ENCODE results near the gene CFTR.

The CFTR gene

DNA sequence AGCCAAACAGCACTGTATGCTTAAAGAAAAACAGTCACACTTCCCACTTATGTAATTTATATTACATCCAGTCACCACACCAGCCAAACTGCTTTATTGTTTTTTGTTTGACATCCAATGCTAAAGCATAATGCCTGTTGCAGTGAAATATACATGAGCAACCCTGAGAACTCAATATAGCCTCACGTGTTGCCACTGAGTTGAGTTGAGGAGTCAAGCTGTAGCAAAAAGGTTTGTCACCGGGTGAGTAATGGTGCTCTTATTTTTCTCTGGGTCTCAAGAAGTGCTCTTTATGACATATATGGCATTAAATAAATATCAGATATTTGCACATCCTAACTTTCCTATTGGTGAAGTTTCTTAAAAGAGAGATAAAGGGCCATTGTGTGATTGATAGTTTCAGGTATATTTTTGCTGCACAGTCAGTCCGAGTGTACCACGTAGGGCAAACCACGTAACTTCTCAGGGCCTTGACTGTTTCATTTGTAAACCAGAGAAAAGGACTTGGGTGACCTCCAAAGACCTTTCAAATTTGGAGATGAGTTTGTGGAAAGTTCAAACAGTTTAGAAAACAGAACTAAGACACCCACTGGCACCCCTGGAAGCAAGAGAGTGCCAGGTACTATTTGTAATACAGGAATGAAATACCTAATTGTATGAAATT is 168.5 kb downstream of the CFTR start:
- DNase-seq (ENCODE audit: low read depth, low spot score) = no peak

DNA sequence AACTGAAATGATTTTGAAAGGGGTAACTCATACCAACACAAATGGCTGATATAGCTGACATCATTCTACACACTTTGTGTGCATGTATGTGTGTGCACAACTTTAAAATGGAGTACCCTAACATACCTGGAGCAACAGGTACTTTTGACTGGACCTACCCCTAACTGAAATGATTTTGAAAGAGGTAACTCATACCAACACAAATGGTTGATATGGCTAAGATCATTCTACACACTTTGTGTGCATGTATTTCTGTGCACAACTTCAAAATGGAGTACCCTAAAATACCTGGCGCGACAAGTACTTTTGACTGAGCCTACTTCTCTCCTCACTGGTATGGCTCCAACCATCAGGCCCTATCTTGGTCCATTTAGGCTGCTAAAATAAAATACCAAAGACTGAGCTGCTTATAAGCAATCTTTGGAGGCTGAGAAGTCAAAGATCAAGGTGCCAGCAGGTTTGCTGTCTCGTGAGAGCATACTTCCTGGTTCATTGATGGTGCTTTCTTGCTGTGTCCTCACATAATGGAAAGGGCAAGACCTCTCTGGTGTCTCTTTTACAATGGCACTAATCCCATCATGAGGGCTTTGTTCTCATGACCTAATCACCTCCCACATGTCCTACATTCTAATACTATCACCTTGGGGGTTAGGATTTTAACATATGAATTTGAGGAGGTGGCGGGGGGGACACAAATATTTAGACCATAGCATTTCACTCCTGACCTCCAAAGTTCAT is 173.3 kb downstream of the CFTR start:
- DNase-seq (ENCODE audit: low read depth, low spot score) = no peak

DNA sequence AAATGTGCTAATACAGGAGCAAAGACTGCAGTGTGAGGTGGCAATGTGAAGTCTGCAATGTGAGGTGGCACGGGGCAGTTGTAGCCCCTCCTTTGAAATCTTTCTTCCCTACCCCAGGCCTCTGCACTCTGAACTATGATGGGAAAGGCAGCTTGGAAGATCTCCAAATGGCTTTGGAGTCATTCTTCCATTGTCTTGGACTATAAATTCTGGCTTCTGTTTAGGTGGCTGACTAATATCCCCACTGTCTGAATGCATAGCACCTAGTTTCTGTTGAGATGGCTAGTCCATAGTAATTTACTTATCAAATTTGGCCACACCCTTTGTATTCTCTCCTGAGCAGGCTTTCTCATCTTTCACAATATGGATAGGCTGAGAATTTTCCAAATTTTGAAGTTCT is 175.0 kb downstream of the CFTR start:
- DNase-seq (ENCODE audit: low read depth, low spot score) = no peak

DNA sequence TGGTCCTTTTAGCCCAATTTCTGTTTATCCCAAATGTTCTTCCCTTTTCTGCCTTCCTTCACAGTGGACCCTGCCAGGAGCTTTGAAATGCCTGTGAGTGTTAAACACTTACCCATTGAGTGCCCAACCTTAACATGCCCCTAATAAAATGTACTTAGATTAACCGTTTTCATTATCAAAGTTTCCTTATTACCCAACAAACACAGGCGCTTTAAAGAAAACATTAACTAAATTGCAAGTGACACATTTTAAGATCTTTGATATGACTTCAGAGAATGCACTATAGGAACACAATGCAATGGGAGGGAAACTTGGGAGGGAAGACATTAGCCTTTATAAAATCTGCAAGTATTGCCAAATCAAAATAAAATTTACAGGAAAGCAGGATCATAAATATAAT is 177.0 kb downstream of the CFTR start:
- no peak for DNase-seq (ENCODE audit: low read depth, low spot score)

DNA sequence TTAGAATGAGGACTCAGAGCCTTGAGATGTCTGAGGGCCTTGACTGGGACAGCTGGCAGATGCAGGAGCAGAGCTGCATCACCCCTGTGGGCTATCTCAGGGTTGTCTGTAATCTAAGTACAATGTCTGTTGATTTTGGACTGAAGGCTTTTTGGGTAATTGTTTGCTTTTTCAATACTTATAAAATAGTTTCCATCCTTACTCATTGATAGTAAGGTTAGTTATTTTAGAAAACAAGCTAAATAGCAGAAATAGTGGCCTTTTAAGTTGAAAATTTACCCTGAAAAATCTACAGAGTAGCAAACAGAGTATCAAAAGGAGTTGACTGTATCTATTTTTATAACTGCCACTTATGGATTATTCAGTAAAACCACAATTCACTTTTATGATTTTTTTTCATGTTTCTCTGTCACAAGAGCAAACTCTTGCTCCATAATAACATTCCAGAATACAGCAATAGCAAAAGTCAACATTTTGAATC is 179.7 kb downstream of the CFTR start:
- peak; percentile 8 for DNase-seq (ENCODE audit: low read depth, low spot score)

- no peak for DNase-seq (ENCODE audit: low read depth, low spot score)
Measured at GRCh38 chr7:117661328-117661727, 181.5 kb downstream of the CFTR start.

DNA sequence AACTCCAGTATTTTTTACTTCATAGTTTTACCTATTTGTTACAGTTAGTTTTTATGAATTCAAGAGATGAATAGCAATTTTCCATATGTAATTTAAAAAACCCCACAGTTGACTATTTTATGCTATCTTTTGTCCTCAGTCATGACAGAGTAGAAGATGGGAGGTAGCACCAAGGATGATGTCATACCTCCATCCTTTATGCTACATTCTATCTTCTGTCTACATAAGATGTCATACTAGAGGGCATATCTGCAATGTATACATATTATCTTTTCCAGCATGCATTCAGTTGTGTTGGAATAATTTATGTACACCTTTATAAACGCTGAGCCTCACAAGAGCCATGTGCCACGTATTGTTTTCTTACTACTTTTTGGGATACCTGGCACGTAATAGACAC is 184.2 kb downstream of the CFTR start:
- DNase-seq (ENCODE audit: low read depth, low spot score) = no peak

GRCh38 chr7:117665368-117665767 is 185.5 kb downstream of the CFTR start:
- no peak for DNase-seq (ENCODE audit: low read depth, low spot score)

DNA sequence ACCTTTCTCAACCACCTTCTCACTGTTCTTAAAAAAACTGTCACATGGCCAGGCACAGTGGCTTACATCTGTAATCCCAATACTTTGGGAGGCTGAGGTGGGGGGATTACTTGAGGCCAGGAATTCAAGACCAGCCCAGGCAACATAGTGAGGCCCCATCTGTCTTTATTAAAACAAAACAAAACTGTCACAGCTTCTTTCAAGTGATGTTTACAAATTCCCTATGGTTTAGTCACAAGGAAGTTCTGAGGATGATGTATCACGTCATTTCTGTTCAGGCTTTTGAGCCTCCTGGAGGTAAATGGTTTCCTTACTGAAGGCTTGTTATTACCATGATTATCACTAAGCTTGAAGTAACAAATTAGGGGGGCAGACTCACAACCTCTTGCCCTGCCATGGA is 186.2 kb downstream of the CFTR start:
- no peak for DNase-seq (ENCODE audit: low read depth, low spot score)

GRCh38 chr7:117666689-117667088 is 186.9 kb downstream of the CFTR start:
- DNase-seq (ENCODE audit: low read depth, low spot score) = no peak

- DNase-seq (ENCODE audit: low read depth, low spot score) = no peak
Measured at GRCh38 chr7:117667456-117667855, 187.6 kb downstream of the CFTR start.

DNA sequence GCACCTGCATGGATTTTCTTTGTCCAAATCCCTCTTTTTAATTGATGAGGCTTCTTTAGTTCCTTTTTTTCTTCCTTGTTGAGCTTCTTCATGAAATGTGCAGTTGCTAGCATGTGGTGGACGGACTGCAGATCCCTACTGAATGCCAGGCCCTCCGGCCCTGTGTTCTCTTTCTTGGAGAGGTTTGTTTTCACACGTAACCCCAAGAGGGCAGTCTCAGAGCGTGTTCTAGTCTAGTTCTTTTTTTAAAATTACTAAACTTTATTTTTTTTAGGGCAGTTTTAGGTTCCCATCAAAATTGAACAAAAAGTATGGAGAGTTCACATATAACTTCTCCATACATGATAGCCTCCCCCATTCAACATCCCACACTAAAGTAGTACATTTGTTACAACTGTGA is 190.0 kb downstream of the CFTR start:
- DNase-seq (ENCODE audit: low read depth, low spot score) = no peak

DNA sequence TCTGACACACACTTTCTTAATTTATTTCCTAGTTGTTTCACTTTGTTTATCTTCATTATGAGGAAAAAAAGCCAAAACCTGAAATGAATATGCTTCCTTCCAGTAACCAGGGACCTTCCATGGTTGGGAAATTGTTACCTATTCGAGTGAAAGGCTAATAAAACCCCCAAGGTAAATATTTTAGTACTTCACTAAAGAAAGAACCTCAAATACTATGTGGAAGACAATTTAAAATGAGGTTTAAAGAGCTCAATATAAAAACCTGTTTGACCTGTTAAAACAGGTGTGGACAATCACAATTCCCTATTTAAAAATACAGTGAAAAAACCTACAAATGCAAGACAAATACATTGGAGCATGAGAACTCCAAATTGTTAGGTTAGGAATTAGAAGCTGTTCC is 192.6 kb downstream of the CFTR start:
- DNase-seq (ENCODE audit: low read depth, low spot score) = no peak

DNA sequence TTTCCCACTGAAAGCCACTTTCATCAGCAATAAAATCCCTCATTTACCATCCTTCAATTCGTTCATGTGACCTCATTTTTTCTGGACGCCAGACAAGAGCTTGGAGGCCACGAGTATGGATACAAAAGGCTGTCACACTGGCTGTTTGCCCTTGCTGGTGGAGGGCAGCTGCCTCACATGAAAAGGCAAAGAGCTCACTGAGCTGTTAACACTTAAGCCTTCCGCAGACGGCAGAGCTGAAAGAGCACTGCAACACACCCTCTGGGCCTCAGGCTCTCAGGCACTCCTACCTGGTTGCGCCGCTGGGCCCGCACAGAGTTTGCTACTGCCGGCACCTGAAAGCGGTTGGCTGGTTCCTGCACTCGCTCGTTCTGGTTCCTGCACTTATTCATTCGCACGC is 193.5 kb downstream of the CFTR start:
- DNase-seq (ENCODE audit: low read depth, low spot score) = no peak

- DNase-seq (ENCODE audit: low read depth, low spot score) = no peak
Measured at GRCh38 chr7:117673839-117674238, 194.0 kb downstream of the CFTR start.

GRCh38 chr7:117674617-117675016 is 194.8 kb downstream of the CFTR start:
- no peak for DNase-seq (ENCODE audit: low read depth, low spot score)

DNA sequence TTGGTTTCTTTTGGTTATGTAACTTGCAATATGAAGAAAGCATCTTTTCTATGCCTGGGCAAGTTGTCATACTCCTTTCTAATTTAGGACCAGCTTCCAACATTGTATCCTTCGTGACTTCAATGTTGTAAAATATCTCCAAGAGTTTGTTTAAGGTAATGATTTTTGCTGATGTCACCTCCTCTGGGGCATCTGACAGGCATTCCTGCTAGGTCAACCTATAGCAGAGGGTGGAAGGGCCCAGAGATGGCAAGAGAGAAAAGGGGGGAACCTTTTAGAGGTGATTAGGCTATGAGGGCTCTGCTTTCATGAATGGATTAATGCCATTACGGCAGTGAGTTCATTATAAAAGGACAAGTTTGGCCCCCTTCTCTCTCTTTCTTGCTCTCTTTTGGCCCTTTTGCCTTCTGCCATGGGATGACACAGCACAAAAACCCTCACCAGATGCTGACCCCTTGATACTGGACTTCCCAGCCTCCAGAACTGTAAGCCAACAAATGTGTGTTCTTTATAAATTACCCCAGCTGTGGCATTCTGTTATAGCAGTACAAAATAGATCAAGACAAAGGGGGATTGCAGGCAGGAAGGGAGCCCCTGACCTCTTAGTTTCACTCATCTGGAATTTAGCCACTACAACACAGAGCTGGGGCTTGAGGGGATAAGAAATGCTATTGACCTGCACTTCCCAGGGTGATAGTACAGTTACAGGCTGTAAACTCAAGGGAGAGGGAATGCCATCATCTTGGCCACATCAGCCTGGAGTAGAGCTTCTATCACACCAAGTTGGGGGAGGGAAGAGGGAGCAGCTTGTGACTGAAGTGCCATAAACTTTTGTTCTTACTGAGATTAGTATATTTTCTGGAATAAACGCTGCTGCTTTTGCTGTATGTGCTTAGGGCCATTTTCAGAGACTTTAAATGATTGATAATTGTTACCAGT is 195.9 kb downstream of the CFTR start:
- DNase-seq (ENCODE audit: low read depth, low spot score) = no peak

GRCh38 chr7:117679120-117679519 is 199.3 kb downstream of the CFTR start:
- DNase-seq (ENCODE audit: low read depth, low spot score) = no peak

GRCh38 chr7:117682681-117683385 is 203.0 kb downstream of the CFTR start:
- no peak for DNase-seq (ENCODE audit: low read depth, low spot score)

DNA sequence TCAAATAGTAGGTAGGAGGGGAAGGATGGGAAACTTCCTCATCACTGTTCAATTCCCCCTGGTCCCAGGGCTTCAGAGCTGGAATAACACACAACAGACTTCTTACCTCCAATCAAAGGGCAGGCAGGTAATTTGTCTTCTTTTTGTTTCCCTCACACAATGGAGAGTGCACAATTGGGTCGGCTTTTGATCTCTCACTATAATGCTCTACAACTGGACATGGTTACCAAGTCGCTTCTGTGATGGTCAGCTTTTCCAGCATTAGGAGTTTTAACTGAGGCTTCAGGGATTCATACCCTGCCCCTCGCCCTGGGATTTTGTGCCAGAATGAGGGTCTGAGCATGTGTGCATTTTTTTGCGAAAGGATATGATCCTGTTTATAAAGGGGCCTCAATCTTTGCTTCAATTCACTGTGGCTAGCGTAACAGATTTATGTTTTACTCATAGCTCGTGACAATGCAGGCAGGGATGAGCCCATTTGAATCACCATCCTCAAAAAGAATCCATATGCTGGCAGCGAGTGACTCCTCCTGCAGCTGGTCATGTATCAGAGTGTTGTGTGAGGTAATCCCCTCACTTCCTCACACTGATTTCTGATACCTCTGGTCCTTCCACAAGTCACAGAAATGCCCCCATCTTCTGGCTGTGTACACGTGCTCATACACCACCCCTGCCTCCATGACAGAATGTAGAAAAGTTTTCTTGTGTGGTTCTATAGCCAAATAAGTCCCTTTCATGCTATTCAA is 203.8 kb downstream of the CFTR start:
- DNase-seq (ENCODE audit: low read depth, low spot score) = no peak

DNA sequence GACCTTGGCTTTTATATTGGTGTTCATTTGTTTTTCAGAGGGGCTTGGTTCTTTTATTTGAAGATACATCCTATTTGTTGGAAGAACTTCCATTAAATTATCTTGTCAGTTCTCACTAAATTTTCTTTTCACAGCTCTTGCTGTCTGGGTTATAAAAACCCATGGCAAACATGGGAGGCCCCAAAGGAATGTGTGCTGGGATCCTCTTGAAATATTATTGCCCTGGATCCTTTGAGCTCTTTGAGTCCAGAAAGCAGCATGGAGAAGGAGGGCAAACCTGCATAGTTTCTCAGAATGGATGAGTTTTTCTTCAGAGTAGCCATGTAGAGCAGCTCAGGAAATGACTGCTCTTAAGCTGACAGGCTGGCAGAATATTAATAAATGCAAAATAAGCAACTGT is 206.0 kb downstream of the CFTR start:
- no peak for DNase-seq (ENCODE audit: low read depth, low spot score)
